Keratinocyte (primary cell): Measurements from ENCODE around the gene TNRC18.

Experiments used
- CTCF ChIP-seq, 3 experiments: IDR thresholded peaks in 1 of 3; conservative IDR thresholded peaks in 1 of 3; optimal IDR thresholded peaks in 1 of 3; 2 replicates in 2 of 3; 3 replicates in 1 of 3; pipeline versions ENCODE3 to v1.5.1; 2011; ENCODE audit warnings: low read length in 3 of 3, mild to moderate bottlenecking in 3 of 3, moderate library complexity in 2 of 3, control low read depth in 1 of 3, inconsistent platforms in 1 of 3; ENCODE audit not compliant: insufficient read depth in 2 of 3; ENCODE audit errors: extremely low read depth in 1 of 3
- EZH2 ChIP-seq: IDR thresholded peaks from one replicate; pipeline ENCODE4 v1.6.1; 2012; ENCODE audit warnings: inconsistent platforms, mild to moderate bottlenecking, low read length, moderate library complexity

- TF ChIP-seq CTCF (optimal IDR thresholded peaks at IDR 0.05 in 1 of 3, IDR thresholded peaks at IDR 0.05 in 1 of 3, conservative IDR thresholded peaks at IDR 0.05 in 1 of 3; ENCODE audit: extremely low read depth in 1 of 3, insufficient read depth in 2 of 3, low read length in 3 of 3) (no peak), EZH2 (no peak)
Measured at GRCh38 chr7:5396999-5397663, 26.5 kb downstream of the TNRC18 start.
